DND-41 (cell line): ENCODE results near the gene PODXL.

Source experiments
- EZH2 ChIP-seq: IDR thresholded peaks from 3 replicates; pipeline ENCODE4 v1.6.1; 2012; ENCODE audit warnings: borderline replicate concordance, low read depth, mild to moderate bottlenecking, moderate library complexity, low read length, inconsistent platforms; ENCODE audit not compliant: severe bottlenecking
- TF ChIP-seq, protein P1 (sequence below): IDR thresholded peaks from 2 replicates; pipeline ENCODE4 v1.5.1; 2012; ENCODE audit warnings: borderline replicate concordance, low read length, moderate library complexity, mild to moderate bottlenecking; ENCODE audit not compliant: poor library complexity, severe bottlenecking; ENCODE audit errors: extremely low read depth

DNA sequence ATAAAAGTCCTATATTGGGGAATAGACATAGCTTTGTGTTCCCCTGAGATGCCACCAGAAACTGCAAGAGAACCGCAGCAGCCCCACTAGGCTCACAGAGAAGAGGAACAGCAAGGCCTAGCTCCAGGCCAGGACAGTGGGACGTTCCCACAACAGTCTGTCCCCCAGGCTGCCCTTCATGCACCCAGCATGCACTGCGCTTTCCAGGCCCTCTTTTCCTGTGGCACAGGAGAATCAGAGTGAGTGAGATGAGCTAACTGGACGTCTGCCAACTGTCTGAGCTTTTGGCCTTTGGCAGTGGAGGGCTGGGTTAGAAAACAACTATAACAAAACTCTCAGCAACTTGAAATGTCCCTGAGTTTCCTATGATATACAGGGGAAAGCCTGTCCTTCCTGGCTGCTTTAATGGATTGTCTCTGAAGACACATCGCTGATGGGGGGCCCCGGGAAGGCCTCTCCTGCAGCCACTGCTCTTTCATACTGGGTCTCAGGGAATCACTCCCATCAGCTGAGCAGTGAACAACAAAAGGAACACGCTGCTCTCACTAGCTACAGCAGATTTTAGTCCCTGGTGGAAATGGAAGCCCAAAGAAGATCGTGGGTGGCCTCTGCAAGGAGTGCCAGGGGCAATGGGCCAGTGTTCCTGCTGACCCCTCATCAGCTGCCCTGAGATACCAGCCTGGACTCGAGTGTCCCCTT, 53.5 kb downstream of the PODXL start:
- no peak for TF ChIP-seq EZH2
- TF ChIP-seq, protein P1, sequence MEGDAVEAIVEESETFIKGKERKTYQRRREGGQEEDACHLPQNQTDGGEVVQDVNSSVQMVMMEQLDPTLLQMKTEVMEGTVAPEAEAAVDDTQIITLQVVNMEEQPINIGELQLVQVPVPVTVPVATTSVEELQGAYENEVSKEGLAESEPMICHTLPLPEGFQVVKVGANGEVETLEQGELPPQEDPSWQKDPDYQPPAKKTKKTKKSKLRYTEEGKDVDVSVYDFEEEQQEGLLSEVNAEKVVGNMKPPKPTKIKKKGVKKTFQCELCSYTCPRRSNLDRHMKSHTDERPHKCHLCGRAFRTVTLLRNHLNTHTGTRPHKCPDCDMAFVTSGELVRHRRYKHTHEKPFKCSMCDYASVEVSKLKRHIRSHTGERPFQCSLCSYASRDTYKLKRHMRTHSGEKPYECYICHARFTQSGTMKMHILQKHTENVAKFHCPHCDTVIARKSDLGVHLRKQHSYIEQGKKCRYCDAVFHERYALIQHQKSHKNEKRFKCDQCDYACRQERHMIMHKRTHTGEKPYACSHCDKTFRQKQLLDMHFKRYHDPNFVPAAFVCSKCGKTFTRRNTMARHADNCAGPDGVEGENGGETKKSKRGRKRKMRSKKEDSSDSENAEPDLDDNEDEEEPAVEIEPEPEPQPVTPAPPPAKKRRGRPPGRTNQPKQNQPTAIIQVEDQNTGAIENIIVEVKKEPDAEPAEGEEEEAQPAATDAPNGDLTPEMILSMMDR: no peak
